BJ (cell line): ENCODE data around the gene GRIK3. TPM values are rescaled to one million over a fixed set of nuclear protein-coding genes. Genes with fewer than 3 reads are reported as not detected.

Experiments used
- CTCF ChIA-PET: fragments of 350-600 bp; formaldehyde crosslinking; extraction: SDS; loops from one replicate; lab custom pipeline; 2021; ENCODE audit warnings: antibody characterized with exemption, inconsistent platforms; lab: Yijun Ruan, JAX
- POLR2A ChIA-PET: fragments of 300-600 bp; sonication (Branson Sonifier 250); formaldehyde crosslinking; extraction: SDS; loops from one replicate; lab custom pipeline; 2021; ENCODE audit warnings: antibody characterized with exemption; lab: Charles Lee
- DNase-seq: peaks from one replicate; pipeline ENCODE4 v3.0.0-alpha.2; 2011; ENCODE audit warnings: low read depth
- H3K27me3 ChIP-seq: 2 replicates; pipeline ENCODE4 v1.6.0; 2011; ENCODE audit warnings: low read length; ENCODE audit not compliant: control insufficient read depth, insufficient read depth
- H3K36me3 ChIP-seq: 2 replicates; pipeline ENCODE4 v1.5.1; 2011; ENCODE audit warnings: low read length; ENCODE audit not compliant: control insufficient read depth, insufficient read depth
- H3K4me3 ChIP-seq: 2 replicates; pipeline ENCODE4 v1.5.1; 2011; ENCODE audit warnings: low read depth, mild to moderate bottlenecking, control low read depth, low read length
- polyA plus RNA-seq: library from polyadenylated mRNA; depleted of rRNA; stranded (reverse); fragments of >200 nt; gene quantifications from 2 replicates; pipeline ENCODE4 v1.2.3, GENCODE V29; 2011
- TF ChIP-seq, protein P1 (sequence below): IDR thresholded peaks from 2 replicates; pipeline ENCODE4 v1.5.1; 2011; ENCODE audit warnings: low read depth, mild to moderate bottlenecking, control low read depth, inconsistent platforms, low read length, moderate library complexity; ENCODE audit not compliant: insufficient read depth

GRIK3 gene
- polyA plus RNA-seq, 1 experiment: not detected

DNA sequence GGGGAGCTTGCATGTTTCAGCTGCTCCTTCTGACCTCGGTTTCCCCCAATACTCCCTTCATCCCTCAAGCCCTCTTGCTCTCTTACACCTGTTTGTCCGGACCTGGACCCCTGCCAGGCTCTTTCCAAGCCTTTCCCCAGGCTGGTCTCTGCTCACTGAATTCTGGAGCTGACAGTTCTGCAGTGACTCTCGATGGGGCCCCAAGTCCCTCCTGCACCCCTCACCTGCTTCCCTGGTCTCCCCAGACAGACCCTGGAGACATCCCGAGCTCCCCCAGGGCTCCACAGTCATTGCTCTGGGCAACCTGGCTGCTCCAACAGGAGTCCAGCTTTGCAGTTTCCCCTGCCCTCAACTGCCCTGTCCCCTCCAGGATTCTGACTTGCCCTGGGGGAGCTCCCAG lies 198.6 kb downstream of the GRIK3 start:
- Histone ChIP-seq H3K27me3 (no peaks in the 10 kb centered on the region), H3K36me3 (no peaks in the 10 kb centered on the region), H3K4me3 (no peak overlapping the region)
- ChIA-PET CTCF (no interaction called here), POLR2A (no interaction called here)
- TF ChIP-seq, protein P1, sequence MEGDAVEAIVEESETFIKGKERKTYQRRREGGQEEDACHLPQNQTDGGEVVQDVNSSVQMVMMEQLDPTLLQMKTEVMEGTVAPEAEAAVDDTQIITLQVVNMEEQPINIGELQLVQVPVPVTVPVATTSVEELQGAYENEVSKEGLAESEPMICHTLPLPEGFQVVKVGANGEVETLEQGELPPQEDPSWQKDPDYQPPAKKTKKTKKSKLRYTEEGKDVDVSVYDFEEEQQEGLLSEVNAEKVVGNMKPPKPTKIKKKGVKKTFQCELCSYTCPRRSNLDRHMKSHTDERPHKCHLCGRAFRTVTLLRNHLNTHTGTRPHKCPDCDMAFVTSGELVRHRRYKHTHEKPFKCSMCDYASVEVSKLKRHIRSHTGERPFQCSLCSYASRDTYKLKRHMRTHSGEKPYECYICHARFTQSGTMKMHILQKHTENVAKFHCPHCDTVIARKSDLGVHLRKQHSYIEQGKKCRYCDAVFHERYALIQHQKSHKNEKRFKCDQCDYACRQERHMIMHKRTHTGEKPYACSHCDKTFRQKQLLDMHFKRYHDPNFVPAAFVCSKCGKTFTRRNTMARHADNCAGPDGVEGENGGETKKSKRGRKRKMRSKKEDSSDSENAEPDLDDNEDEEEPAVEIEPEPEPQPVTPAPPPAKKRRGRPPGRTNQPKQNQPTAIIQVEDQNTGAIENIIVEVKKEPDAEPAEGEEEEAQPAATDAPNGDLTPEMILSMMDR: no peak
- no peak for DNase-seq

DNA sequence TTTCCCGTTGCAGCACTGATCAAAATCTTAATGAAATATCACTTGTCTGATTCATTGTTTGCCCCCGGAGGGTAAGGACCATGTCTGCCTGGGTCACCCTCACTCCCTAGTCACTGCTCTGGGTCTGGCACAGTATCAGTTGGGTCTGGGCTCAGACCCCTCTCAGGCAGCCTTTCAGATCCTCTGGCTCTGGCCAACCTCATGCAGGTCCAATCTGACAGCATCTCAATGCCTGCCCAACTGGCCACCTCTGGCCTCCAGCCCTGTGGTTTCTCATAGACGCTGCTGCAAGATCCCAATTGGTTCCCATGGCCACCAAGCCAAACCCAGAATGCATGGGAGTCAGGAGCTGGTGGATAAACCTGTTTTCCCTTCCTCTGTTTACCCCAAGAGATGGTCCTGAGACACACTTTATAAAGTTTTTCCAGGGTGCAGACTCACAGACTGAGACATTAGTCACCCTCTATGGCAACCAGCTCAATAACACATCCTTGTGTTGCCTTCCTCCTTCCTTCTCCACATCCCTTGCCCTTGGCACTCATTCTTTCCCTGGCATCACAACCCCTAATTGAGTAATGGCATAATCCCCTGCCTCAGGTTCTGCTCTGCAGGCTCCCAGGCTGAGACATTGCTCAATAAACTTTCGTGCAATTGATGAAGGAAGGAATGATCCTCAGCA lies 199.2 kb downstream of the GRIK3 start:
- TF ChIP-seq, protein P1: no peak
- no peaks in the 10 kb centered on the region for H3K27me3 ChIP-seq
- CTCF ChIA-PET: no interaction called here
- POLR2A ChIA-PET: no interaction called here
- H3K4me3 ChIP-seq: no peak overlapping the region
- H3K36me3 ChIP-seq: no peaks in the 10 kb centered on the region
- no peak for DNase-seq

DNA sequence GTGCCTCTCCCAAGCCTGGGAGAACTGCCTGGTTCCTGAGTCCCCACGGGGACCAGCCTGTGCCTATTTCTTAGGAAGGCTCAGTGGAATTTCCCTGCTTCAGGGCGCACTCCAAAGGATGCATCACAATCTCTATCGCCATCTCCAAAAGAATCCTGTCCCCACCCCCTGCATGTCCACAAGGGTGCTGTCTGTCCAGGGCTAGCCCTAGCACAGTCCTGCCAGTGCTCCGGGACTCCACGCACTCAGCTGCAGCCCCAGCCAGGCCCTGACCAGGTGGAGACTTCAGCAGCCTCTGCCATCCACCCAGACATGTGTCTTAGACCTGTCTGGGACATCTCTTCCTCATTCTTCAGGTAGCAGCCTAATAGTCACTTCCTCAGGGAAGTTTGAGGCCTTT lies 199.7 kb downstream of the GRIK3 start:
- DNase-seq: no peak
- POLR2A ChIA-PET: no interaction called here
- Histone ChIP-seq H3K27me3 (no peaks in the 10 kb centered on the region), H3K36me3 (no peaks in the 10 kb centered on the region), H3K4me3 (no peak overlapping the region)
- CTCF ChIA-PET: no interaction called here
- TF ChIP-seq, protein P1: no peak

DNA sequence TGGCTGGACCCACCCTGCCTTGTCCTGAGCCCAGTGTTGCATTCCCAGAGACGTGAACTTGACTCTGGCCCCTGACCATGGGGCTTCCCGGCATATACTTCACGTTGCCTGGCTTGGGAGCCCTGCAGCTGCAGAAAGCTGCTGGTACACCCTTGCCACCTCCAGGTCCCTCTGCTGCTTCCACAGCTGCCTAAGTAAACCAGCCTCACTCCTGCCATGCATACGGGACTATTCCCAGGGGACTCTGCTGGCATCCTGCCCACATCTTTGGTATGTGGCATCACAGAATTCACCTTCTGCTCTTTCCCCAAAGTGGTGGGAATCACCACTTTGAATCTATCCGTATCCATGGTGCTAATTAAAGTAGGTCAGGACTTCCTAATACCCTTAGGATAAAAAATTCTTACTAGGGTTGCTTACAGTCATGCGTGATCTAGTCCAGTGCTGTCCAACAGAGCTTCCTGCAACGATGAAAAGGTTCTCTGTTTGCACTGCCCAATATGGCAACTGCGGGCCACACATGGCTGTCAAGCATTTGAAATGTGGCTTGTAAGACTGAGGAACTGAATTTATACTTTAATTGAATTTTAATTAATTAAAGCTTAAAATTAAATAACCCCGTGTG lies 203.0 kb downstream of the GRIK3 start:
- Histone ChIP-seq H3K4me3 (no peak overlapping the region), H3K27me3 (no peaks in the 10 kb centered on the region), H3K36me3 (no peaks in the 10 kb centered on the region)
- TF ChIP-seq, protein P1: no peak
- POLR2A ChIA-PET: no interaction called here
- DNase-seq: no peak
- CTCF ChIA-PET: no interaction called here

DNA sequence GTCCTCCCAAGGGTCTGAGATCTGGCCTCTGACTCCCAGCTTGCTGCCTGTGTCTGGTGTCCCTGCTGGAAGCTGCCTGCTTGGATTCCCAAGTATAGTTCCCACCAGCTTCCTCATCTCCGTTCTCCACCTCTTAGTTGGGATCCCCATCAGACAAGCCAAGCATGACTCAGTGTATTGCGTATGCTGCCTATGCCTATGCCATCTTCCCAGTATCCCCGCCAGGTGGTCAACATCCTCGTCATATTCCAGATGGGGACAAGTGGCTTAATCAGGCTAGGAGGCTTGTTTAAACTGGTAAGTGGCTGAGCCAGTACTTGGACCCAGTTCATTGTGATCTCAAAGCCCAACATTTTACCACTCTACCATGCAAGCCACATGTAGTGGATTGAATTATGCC lies 204.4 kb downstream of the GRIK3 start:
- no peak for DNase-seq
- no peak overlapping the region for H3K4me3 ChIP-seq
- POLR2A ChIA-PET: no interaction called here
- TF ChIP-seq, protein P1: no peak
- no peaks in the 10 kb centered on the region for H3K36me3 ChIP-seq
- no peaks in the 10 kb centered on the region for H3K27me3 ChIP-seq
- CTCF ChIA-PET: no interaction called here
